ENCODE measurements around the gene NECTIN2. TPM values are rescaled to one million over a fixed set of nuclear protein-coding genes. Genes with fewer than 3 reads are reported as not detected.

Gene NECTIN2
- total and polyA plus RNA-seq, 9 donors, result 38.4 to 61.8 (median 53.4) TPM

GRCh38 chr19:44867578-44867977 is 21.5 kb downstream of the NECTIN2 start:
- Histone ChIP-seq H3K27me3 (ENCODE audit: control insufficient read depth, insufficient read depth, low read length) (no peaks in the 10 kb centered on the region), H3K27ac (ENCODE audit: low read length) (no peak overlapping the region), H3K4me3 (ENCODE audit: low read length) (no peak overlapping the region), H3K4me1 (ENCODE audit: control insufficient read depth, insufficient read depth, low read length) (peaks cover 8% of the 10 kb centered on the region), H3K36me3 (ENCODE audit: control insufficient read depth, insufficient read depth, low read length) (peaks cover 38% of the 10 kb centered on the region), H3K9me3 (replicated peaks; ENCODE audit: control insufficient read depth, low read depth, low read length) (no peaks in the 10 kb centered on the region)
- 84% methylated on average over 12 of the region's 12 CpGs for WGBS (ENCODE audit: insufficient coverage)
- DNase-seq, result no peak

DNA sequence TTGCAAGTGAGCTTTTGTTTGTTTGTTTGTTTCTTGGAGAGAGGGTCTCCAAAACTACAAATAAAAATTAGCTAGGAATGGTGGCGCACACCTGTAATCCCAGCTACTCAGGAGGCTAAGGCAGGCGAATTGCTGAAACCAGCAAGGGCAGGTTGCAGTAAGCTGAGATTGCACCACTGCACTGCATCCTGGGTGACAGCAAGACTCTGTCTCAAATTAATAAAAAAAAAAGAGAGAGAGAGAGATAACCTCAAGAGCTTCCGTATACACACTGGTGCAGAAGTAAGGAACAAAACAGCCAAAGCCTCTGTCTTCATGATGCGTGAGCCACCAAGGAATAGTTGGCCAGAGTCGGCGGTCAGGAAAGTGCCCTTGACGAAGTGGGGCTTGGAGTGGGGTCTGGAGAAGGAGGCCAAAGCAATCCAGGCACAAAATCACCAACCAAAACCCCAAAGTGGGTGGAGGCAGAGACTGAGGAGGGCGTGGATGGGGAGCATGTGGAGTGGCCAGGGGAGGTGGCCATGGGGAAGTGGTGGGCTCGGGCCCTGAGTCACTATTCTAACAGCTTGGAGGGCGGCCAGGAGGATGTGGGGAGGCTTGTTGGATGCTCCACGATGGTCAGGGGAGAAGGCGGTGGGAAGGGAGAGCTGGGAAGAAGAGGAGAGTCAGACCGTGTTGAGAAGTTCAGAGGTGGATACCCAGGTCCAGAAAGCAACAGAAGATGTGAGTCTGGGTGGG is 23.8 kb downstream of the NECTIN2 start:
- Histone ChIP-seq H3K9me3 (replicated peaks; ENCODE audit: control insufficient read depth, low read depth, low read length) (no peaks in the 10 kb centered on the region), H3K36me3 (ENCODE audit: control insufficient read depth, insufficient read depth, low read length) (peaks cover 59% of the 10 kb centered on the region), H3K27ac (ENCODE audit: low read length) (peak overlapping the region; percentile 71), H3K4me3 (ENCODE audit: low read length) (no peak overlapping the region), H3K27me3 (ENCODE audit: control insufficient read depth, insufficient read depth, low read length) (no peaks in the 10 kb centered on the region), H3K4me1 (ENCODE audit: control insufficient read depth, insufficient read depth, low read length) (peaks cover 11% of the 10 kb centered on the region)
- no peak for DNase-seq
- 39% methylated on average over 8 of the region's 13 CpGs for WGBS (ENCODE audit: insufficient coverage)

- peaks cover 23% of the 10 kb centered on the region for H3K4me1 ChIP-seq (ENCODE audit: control insufficient read depth, insufficient read depth, low read length)
- H3K36me3 ChIP-seq (ENCODE audit: control insufficient read depth, insufficient read depth, low read length), result peaks cover 62% of the 10 kb centered on the region
Measured at GRCh38 chr19:44871809-44872208, 25.7 kb downstream of the NECTIN2 start.

DNA sequence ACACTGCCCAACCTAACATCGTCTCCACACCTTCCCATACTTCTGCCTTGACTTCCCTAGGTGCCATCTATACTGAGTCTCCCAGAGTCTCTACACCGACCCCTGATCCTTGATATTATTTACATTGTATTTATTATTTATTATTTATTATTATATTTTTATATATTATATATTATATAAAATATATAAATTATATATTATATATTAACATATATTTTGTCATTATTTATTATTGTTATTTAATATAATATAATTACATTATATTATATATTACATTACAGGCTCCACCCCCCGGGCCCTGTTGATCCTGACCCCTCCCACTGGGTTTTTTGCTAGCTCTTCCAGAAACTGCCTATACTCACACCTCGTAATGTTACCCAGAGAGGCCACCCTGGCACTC is 26.6 kb downstream of the NECTIN2 start:
- H3K4me3 ChIP-seq (ENCODE audit: low read length), result no peak overlapping the region
- WGBS (ENCODE audit: insufficient coverage), result 31% methylated on average over 1 of the region's 4 CpGs
- H3K27ac ChIP-seq (ENCODE audit: low read length), result no peak overlapping the region
- peaks cover 66% of the 10 kb centered on the region for H3K36me3 ChIP-seq (ENCODE audit: control insufficient read depth, insufficient read depth, low read length)
- peaks cover 28% of the 10 kb centered on the region for H3K4me1 ChIP-seq (ENCODE audit: control insufficient read depth, insufficient read depth, low read length)
- DNase-seq, result no peak
- H3K9me3 ChIP-seq (replicated peaks; ENCODE audit: control insufficient read depth, low read depth, low read length), result no peaks in the 10 kb centered on the region
- no peaks in the 10 kb centered on the region for H3K27me3 ChIP-seq (ENCODE audit: control insufficient read depth, insufficient read depth, low read length)

More at GRCh38 chr19:44871809-44872208, 25.7 kb downstream of the NECTIN2 start:
- H3K9me3 ChIP-seq (replicated peaks; ENCODE audit: control insufficient read depth, low read depth, low read length), result no peaks in the 10 kb centered on the region
- 91% methylated on average over 11 of the region's 14 CpGs for WGBS (ENCODE audit: insufficient coverage)
- no peak for DNase-seq
- no peaks in the 10 kb centered on the region for H3K27me3 ChIP-seq (ENCODE audit: control insufficient read depth, insufficient read depth, low read length)
- peak overlapping the region; percentile 17 for H3K27ac ChIP-seq (ENCODE audit: low read length)
- H3K4me3 ChIP-seq (ENCODE audit: low read length), result no peak overlapping the region

DNA sequence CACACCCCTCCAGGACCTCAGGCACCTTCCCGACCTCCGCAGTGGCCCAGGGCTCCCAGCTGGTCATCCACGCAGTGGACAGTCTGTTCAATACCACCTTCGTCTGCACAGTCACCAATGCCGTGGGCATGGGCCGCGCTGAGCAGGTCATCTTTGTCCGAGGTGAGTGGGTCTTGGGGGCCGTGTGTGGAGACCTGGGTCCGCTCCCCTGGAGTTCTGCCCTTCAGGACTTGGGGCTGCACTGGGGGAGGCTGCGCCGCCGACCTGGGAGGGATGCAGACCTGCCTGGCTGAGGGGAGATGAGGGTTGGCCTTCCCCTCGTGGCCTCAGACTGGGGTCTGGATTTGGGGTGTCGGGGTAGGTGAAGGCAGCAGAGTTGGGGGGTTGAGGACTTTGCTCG is 28.2 kb downstream of the NECTIN2 start:
- WGBS (ENCODE audit: insufficient coverage), result 94% methylated on average over 16 of the region's 16 CpGs
- peak overlapping the region; percentile 13 for H3K27ac ChIP-seq (ENCODE audit: low read length)
- no peak overlapping the region for H3K4me3 ChIP-seq (ENCODE audit: low read length)
- no peaks in the 10 kb centered on the region for H3K27me3 ChIP-seq (ENCODE audit: control insufficient read depth, insufficient read depth, low read length)
- no peaks in the 10 kb centered on the region for H3K9me3 ChIP-seq (replicated peaks; ENCODE audit: control insufficient read depth, low read depth, low read length)
- peaks cover 28% of the 10 kb centered on the region for H3K4me1 ChIP-seq (ENCODE audit: control insufficient read depth, insufficient read depth, low read length)
- peaks cover 76% of the 10 kb centered on the region for H3K36me3 ChIP-seq (ENCODE audit: control insufficient read depth, insufficient read depth, low read length)
- no peak for DNase-seq

GRCh38 chr19:44875666-44876451 is 29.8 kb downstream of the NECTIN2 start:
- Histone ChIP-seq H3K4me1 (ENCODE audit: control insufficient read depth, insufficient read depth, low read length) (peaks cover 24% of the 10 kb centered on the region), H3K9me3 (replicated peaks; ENCODE audit: control insufficient read depth, low read depth, low read length) (no peaks in the 10 kb centered on the region), H3K4me3 (ENCODE audit: low read length) (no peak overlapping the region), H3K27ac (ENCODE audit: low read length) (peak overlapping the region; percentile 48), H3K36me3 (ENCODE audit: control insufficient read depth, insufficient read depth, low read length) (peaks cover 80% of the 10 kb centered on the region), H3K27me3 (ENCODE audit: control insufficient read depth, insufficient read depth, low read length) (no peaks in the 10 kb centered on the region)
- whole genome bisulfite sequencing (ENCODE audit: insufficient coverage), result 74% methylated on average over 12 of the region's 22 CpGs
- DNase-seq, result no peak

DNA sequence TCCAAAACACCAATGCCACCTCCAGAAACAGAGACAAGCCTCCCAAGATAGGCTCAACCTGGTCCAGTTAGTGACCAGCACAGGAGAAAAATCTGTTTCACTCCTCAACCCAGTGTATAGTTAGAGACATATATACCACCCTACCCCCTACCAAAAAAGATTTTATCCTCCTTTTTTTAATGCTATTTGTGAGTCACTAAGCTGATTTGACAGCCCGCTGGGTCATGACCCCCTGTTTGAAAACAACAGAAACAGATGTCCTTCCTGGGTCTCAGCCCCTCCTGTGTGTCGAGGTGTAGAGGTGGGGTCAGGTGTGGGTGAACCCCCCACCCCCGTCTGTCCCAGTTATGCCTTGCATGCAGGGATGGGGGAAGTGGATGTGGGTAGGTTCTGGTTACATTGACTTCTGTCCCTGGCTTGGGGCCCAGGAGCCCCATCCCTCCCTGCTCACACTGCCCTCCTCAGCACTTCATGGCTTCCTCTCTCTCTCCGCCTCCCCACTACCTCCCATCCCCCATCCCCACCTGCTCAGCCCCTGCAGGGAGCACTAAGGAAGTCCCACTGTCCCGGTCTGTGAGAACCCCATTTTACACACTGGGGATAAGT is 30.9 kb downstream of the NECTIN2 start:
- DNase-seq, result peak; percentile 38
- Histone ChIP-seq H3K9me3 (replicated peaks; ENCODE audit: control insufficient read depth, low read depth, low read length) (no peaks in the 10 kb centered on the region), H3K36me3 (ENCODE audit: control insufficient read depth, insufficient read depth, low read length) (peaks cover 73% of the 10 kb centered on the region), H3K4me1 (ENCODE audit: control insufficient read depth, insufficient read depth, low read length) (peaks cover 24% of the 10 kb centered on the region), H3K27ac (ENCODE audit: low read length) (peak overlapping the region; percentile 20), H3K4me3 (ENCODE audit: low read length) (no peak overlapping the region), H3K27me3 (ENCODE audit: control insufficient read depth, insufficient read depth, low read length) (no peaks in the 10 kb centered on the region)
- 60% methylated on average over 1 of the region's 5 CpGs for WGBS (ENCODE audit: insufficient coverage)

GRCh38 chr19:44878120-44878865 is 32.2 kb downstream of the NECTIN2 start:
- H3K4me3 ChIP-seq (ENCODE audit: low read length), result no peak overlapping the region

GRCh38 chr19:44879309-44880065 is 33.4 kb downstream of the NECTIN2 start:
- Histone ChIP-seq H3K9me3 (replicated peaks; ENCODE audit: control insufficient read depth, low read depth, low read length) (no peaks in the 10 kb centered on the region), H3K27ac (ENCODE audit: low read length) (no peak overlapping the region), H3K36me3 (ENCODE audit: control insufficient read depth, insufficient read depth, low read length) (peaks cover 53% of the 10 kb centered on the region), H3K4me3 (ENCODE audit: low read length) (no peak overlapping the region), H3K4me1 (ENCODE audit: control insufficient read depth, insufficient read depth, low read length) (peaks cover 24% of the 10 kb centered on the region), H3K27me3 (ENCODE audit: control insufficient read depth, insufficient read depth, low read length) (no peaks in the 10 kb centered on the region)
- DNase-seq, result no peak
- 77% methylated on average over 9 of the region's 18 CpGs for WGBS (ENCODE audit: insufficient coverage)

More at GRCh38 chr19:44878120-44878865, 32.2 kb downstream of the NECTIN2 start:
- WGBS (ENCODE audit: insufficient coverage), result 78% methylated on average over 15 of the region's 26 CpGs
- Histone ChIP-seq H3K27me3 (ENCODE audit: control insufficient read depth, insufficient read depth, low read length) (no peaks in the 10 kb centered on the region), H3K27ac (ENCODE audit: low read length) (no peak overlapping the region), H3K36me3 (ENCODE audit: control insufficient read depth, insufficient read depth, low read length) (peaks cover 65% of the 10 kb centered on the region), H3K9me3 (replicated peaks; ENCODE audit: control insufficient read depth, low read depth, low read length) (no peaks in the 10 kb centered on the region), H3K4me1 (ENCODE audit: control insufficient read depth, insufficient read depth, low read length) (peaks cover 24% of the 10 kb centered on the region)
- DNase-seq, result no peak

Data from muscle of leg (tissue), 11 donors.